Skeletal muscle tissue (tissue), 4 donors: ENCODE data around the gene RNU6-8. TPM values are rescaled to one million over a fixed set of nuclear protein-coding genes. Genes with fewer than 3 reads are reported as not detected.
A peak's percentile ranks its signal among the peaks of the same experiment; 100 is the strongest.

ENCODE experiments used
- H3K27ac ChIP-seq: one replicate; pipeline ENCODE4 v1.7.0; 2013; ENCODE audit warnings: mild to moderate bottlenecking, low read depth, low read length, inconsistent platforms
- H3K27me3 ChIP-seq, 3 donors: one replicate each; pipeline ENCODE4 v1.7.0; 2013; ENCODE audit warnings: low read length in 3 of 3; ENCODE audit not compliant: control insufficient read depth in 3 of 3, insufficient read depth in 3 of 3
- H3K36me3 ChIP-seq, 3 donors: one replicate each; pipeline ENCODE4 v1.7.0; 2013; ENCODE audit warnings: low read length in 3 of 3; ENCODE audit not compliant: control insufficient read depth in 3 of 3, insufficient read depth in 3 of 3
- H3K4me1 ChIP-seq, 3 donors: one replicate each; pipeline ENCODE4 v1.7.0; 2013; ENCODE audit warnings: low read length in 3 of 3, mild to moderate bottlenecking in 3 of 3; ENCODE audit not compliant: control insufficient read depth in 3 of 3, insufficient read depth in 3 of 3
- H3K4me3 ChIP-seq, 3 donors: one replicate each; pipeline ENCODE4 v1.7.0; 2013; ENCODE audit warnings: low read length in 3 of 3
- H3K9ac ChIP-seq, 3 donors: one replicate each; pipeline ENCODE4 v1.7.0; 2013; ENCODE audit warnings: low read length in 3 of 3, mild to moderate bottlenecking in 3 of 3, moderate library complexity in 2 of 3, low read depth in 1 of 3
- H3K9me3 ChIP-seq, 3 donors: one replicate each; pipeline ENCODE4 v1.7.0; 2013; ENCODE audit warnings: low read length in 3 of 3; ENCODE audit not compliant: control insufficient read depth in 3 of 3
- total RNA-seq: library from RNA; depleted of rRNA; stranded (reverse); fragments of >200 nt; gene quantifications from one replicate; pipeline ENCODE4 v1.2.3, GENCODE V29; 2014
- donor health status: Osteomylitis.

RNU6-8 gene
- total RNA-seq, 1 donor from 2014 or later, result not detected

DNA sequence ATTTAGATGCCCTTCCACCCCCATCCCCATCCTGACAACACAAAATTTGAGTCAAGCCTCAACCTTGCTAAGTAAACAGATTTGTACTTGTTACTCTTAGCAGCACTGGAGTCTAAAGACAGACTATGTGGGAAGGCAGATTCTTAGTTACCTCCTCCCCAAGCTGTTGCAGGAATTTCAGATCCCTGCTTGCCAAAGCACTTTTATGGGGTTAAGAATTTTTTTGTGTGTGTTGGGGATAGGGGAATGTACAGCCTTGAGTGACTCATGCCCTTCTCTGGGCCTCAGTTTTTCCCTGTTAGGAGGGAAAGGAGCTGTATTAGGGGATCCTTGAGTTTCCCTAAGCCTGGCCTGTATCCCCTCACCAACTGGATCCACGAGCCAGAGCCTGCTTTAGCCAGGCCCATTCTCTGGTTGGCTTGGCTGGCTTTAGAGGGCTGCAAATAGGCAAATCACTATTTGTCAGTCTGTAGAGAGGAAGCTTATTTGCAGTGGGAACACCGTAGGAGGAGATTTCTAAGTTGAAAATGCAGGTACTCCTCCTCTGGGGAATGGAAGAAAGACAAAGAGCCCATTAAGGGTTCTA is 27.7 kb upstream of the RNU6-8 start:
- no peak overlapping the region for H3K9ac ChIP-seq
- H3K4me1 ChIP-seq, result peaks cover 0 to 17% (median 7%) of the 10 kb centered on the region in 3 donors
- no peaks in the 10 kb centered on the region for H3K27me3 ChIP-seq
- H3K9me3 ChIP-seq, result no peaks in the 10 kb centered on the region
- peak overlapping the region; percentile 15 for H3K27ac ChIP-seq
- H3K36me3 ChIP-seq, result no peaks in the 10 kb centered on the region
- H3K4me3 ChIP-seq, result no peak overlapping the region

DNA sequence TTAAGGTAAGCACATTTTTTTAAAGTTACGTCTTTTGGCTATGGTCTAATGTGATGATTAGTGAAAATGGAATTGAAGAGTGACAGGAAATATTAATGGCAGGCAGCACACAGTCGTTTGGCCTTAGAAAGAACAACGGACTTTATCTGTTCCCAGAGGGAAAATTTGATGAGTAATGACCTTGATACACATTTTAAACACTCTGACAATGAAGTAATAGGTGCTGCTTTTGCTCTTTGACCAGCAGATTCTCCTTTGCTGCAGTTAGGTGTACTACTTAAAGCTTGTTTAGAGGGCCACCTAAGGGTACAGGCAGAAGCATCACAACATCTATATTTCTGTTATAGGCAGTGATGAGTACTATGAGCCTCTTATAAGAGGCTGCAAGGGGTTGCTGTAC is 27.1 kb upstream of the RNU6-8 start:
- H3K27ac ChIP-seq, result peak overlapping the region; percentile 15
- no peaks in the 10 kb centered on the region for H3K36me3 ChIP-seq
- no peaks in the 10 kb centered on the region for H3K9me3 ChIP-seq
- no peak overlapping the region for H3K9ac ChIP-seq
- no peak overlapping the region for H3K4me3 ChIP-seq
- H3K27me3 ChIP-seq, result no peaks in the 10 kb centered on the region
- H3K4me1 ChIP-seq, result peaks cover 0 to 21% (median 7%) of the 10 kb centered on the region in 3 donors

DNA sequence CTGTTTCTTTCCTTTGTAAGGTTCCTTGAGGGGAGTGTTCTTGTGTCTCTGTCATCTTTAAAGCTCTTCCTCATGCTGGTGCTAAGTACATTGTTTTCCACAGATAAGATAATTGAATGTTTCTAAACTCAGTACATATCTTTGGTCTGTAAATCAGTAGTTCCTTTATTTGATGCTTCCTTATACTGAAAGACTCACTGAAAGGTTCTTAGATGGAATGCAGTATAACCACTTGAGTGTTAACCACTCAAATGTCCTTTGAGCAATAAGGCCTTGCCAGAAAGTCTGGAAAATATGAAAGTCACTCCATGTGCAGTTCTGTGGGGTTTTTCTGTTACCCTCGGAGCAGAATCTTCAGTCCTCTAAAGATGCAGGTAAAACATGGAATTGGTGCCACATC is 23.0 kb upstream of the RNU6-8 start:
- Histone ChIP-seq H3K4me1 (peaks cover 0 to 22% (median 12%) of the 10 kb centered on the region in 3 donors), H3K4me3 (no peak overlapping the region), H3K9ac (no peak overlapping the region), H3K9me3 (no peaks in the 10 kb centered on the region), H3K36me3 (no peaks in the 10 kb centered on the region), H3K27me3 (no peaks in the 10 kb centered on the region), H3K27ac (no peak overlapping the region)

DNA sequence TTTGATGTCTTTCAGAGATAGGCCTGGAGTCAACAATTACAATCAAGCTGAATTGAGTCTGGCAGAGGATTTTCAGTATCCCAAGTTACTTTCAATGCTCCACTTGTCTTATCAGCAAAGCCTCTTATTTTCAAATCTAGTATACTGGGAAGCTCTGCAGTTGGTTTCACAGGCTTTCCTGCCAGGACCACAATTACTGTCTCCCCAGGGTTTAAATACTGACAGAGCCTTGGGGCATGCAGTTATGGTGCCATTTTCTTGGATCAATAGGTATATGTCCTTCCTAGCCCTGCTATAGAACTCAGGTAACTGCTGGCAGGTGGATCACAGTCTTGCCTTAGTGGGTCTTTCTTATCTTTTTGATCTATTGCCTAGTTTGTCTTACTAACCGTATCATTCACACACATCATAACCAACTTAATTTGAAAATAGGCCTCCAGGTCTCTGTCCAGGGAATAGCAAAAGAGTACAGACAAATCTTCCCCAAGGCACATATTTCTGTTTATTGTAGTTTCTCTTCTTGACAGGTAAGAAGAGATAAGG is 22.4 kb upstream of the RNU6-8 start:
- Histone ChIP-seq H3K4me1 (peaks cover 0 to 16% (median 10%) of the 10 kb centered on the region in 3 donors), H3K27ac (peak overlapping the region; percentile 46)

DNA sequence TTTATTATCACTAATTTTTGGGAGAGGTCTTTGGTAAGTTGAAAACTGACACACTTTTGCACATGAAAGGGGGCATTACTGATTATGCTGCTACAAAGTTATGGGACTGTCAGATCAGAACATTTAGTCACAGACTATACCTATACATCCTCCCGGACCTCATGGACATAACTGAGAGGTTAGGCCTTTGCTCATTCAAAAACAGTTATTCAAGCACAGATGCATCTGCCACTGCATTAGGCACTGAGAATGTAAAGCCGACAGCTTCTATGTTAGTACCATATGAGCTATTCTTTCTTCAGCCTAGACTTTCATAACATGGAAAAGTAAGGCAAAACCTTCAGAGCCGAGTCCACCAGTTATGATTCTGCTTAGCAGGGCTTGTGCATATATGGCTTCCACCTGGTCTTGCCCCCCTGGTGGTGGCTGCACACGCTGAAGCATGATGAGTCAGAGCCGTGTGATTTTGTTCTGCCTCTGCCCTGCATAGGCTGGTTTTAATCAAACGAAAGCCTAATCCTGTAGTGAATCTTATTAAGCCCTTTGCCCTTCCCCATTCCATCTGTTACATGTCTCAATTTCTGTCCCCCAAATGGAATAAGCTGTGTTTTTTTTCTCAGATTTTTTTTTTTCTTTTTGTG is 21.8 kb upstream of the RNU6-8 start:
- Histone ChIP-seq H3K9me3 (no peaks in the 10 kb centered on the region), H3K4me3 (no peak overlapping the region), H3K9ac (peak overlapping the region in 1 of 3 donors; percentile 17), H3K27ac (peak overlapping the region; percentile 46), H3K4me1 (peaks cover 0 to 13% (median 8%) of the 10 kb centered on the region in 3 donors), H3K27me3 (no peaks in the 10 kb centered on the region), H3K36me3 (no peaks in the 10 kb centered on the region)

More for the DNA sequence above, 22.4 kb upstream of the RNU6-8 start:
- Histone ChIP-seq H3K27me3 (no peaks in the 10 kb centered on the region), H3K36me3 (no peaks in the 10 kb centered on the region), H3K9me3 (no peaks in the 10 kb centered on the region), H3K9ac (peak overlapping the region in 1 of 3 donors; percentile 17), H3K4me3 (no peak overlapping the region)

DNA sequence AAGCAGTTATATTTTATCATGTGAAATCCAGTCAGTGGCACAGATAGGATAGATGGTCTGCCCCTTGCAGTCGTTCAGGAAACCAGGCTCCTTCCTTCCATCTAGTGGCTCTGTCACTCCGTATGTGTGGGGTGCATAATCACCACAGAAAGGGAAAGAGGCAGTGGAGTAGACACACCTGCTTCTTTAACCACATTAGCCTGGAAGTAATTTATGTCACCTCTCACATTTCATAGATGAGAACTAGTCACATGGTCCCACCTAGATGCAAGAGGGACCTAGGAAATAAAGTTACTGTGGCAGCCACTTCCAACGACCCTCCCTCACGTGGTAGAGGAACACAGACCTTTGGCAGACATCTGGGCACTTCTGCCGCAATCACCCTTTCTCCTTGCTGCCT is 14.2 kb upstream of the RNU6-8 start:
- Histone ChIP-seq H3K9ac (no peak overlapping the region), H3K4me1 (peaks cover 0 to 3% (median 0%) of the 10 kb centered on the region in 3 donors), H3K27me3 (no peaks in the 10 kb centered on the region), H3K36me3 (no peaks in the 10 kb centered on the region), H3K9me3 (no peaks in the 10 kb centered on the region), H3K27ac (no peak overlapping the region), H3K4me3 (no peak overlapping the region)

DNA sequence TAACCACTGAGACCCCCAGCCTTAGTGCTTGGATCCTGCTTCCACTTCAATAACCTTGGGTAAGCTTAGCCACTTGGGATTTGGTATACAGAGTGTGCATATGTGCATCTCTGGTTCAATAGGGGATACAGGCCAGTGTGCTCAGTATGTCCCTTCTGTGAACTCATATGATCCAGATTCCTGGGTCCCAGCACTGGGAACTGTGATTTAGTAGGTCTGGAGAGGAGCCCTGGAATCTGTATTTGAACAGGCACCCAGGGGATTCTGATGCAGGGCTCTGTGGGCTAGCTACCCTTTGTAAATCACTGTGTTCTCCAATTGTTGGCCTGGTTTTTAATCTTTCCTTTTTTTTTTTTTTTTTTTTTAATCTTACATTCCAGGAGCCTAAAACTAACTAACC is 9.8 kb upstream of the RNU6-8 start:
- Histone ChIP-seq H3K27ac (no peak overlapping the region), H3K9me3 (no peaks in the 10 kb centered on the region), H3K27me3 (no peaks in the 10 kb centered on the region), H3K9ac (no peak overlapping the region), H3K4me3 (no peak overlapping the region), H3K4me1 (peaks cover 0 to 4% (median 0%) of the 10 kb centered on the region in 3 donors), H3K36me3 (no peaks in the 10 kb centered on the region)

DNA sequence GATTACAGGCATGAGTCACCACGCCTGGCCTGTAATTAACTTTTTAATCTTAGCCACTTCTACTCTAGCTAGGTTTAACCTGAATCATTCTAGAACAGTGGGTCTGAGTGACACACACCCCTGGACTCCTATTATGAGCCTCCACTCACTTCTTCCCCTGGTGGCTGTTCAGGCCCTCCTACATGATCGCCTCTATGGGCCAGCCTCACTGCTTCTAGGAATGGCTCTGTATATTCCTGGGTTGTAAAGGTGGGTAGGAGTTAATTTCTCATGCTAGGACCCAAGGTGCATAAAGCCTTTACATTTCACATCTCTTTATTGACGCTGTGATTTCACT is 8.0 kb upstream of the RNU6-8 start:
- no peak overlapping the region for H3K9ac ChIP-seq

DNA sequence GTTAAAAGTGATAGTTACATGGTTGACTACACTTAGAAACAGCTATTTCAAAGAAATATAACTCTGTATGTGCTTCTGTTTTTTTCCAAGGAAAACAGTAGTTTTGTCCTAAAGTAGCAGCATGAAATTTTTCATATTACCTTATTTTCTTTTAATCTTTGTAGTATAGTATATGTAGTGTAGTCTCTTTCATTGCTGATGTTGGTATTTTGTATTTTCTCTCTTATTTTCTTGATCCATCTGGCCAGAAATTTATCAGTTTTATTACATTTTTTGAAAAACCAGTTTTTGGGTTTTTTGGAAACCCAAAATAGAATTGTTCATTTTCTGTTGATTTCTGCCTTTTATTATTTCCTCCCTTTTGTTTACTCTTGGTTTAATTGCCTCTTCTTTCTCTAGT is 6.4 kb upstream of the RNU6-8 start:
- Histone ChIP-seq H3K9me3 (no peaks in the 10 kb centered on the region), H3K4me1 (peaks cover 0 to 4% (median 0%) of the 10 kb centered on the region in 3 donors), H3K27ac (peak overlapping the region; percentile 66), H3K9ac (no peak overlapping the region), H3K36me3 (no peaks in the 10 kb centered on the region), H3K4me3 (no peak overlapping the region), H3K27me3 (no peaks in the 10 kb centered on the region)

More for the DNA sequence above, 8.0 kb upstream of the RNU6-8 start:
- H3K4me1 ChIP-seq, result peaks cover 0 to 4% (median 0%) of the 10 kb centered on the region in 3 donors
- no peak overlapping the region for H3K4me3 ChIP-seq
- H3K27me3 ChIP-seq, result no peaks in the 10 kb centered on the region
- H3K9me3 ChIP-seq, result no peaks in the 10 kb centered on the region
- peak overlapping the region; percentile 66 for H3K27ac ChIP-seq
- H3K36me3 ChIP-seq, result no peaks in the 10 kb centered on the region

DNA sequence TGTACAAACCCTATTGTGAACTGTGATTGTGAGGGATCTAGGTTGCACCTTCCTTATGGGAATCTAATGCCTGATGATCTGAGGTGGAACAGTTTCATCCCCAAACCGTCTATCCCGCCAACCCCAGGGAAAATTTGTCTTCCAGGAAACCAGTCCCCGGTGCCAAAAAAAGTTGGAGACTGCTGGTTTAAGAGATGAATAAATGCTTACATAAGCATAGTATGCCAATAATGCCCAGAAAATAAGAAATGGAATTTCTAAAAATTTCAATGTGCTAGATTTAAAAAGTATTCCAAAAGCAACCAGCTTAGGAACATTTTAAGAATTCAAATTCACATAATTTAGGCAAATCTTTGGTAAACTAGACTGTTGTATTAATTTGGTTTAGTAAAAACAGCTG is 5.4 kb upstream of the RNU6-8 start:
- Histone ChIP-seq H3K36me3 (no peaks in the 10 kb centered on the region), H3K27me3 (no peaks in the 10 kb centered on the region), H3K9ac (no peak overlapping the region), H3K27ac (peak overlapping the region; percentile 2), H3K4me3 (no peak overlapping the region), H3K9me3 (no peaks in the 10 kb centered on the region), H3K4me1 (peaks cover 4 to 5% (median 4%) of the 10 kb centered on the region in 3 donors)
